ENCODE measurements around the gene ARFIP1.

ARFIP1 gene

DNA sequence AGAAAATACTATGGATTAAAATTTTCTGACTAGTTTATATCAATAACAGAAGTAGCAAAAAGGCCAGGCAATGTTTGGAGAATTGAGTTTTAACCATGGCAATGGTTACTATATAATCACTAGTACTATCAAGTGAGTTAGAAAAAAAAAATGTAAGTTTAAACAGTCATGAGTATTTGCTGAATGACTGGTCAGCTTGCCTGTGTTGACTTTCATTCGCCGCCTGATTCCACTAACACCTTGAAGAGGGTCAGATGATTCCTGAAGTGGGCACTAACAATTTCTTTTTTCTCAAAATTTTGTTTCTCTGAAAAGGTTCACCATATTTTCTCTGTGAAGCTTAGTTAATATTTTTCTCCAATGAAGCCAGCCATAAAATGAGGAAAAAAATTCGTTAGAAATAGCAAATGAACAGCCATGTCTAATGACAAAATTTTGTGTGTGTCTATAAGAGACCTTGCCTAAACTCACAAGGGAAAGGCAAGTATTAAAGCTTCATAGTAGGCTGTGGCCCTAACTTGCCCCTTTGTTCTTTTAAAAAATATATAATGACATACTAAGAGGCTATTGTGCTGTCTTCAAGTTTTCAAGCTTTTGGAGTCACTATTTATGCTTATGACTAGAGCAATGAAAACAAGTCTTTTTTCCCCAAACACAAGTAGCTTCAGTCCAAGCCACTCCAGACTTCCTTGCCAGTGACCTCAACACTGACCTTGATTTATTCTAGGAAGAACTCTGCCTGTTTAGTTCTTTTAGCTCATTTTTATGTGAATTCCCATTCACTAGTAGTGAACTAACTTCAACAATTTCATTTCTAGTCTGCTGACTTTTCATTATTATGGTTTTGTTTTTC, 138.0 kb downstream of the ARFIP1 start:
- Histone ChIP-seq H3K27me3 (ENCODE audit: low read length) (no peaks in the 10 kb centered on the region), H3F3A (ENCODE audit: insufficient read depth) (no peaks in the 10 kb centered on the region), H3K27ac (ENCODE audit: low read depth, low read length) (no peak overlapping the region)

DNA sequence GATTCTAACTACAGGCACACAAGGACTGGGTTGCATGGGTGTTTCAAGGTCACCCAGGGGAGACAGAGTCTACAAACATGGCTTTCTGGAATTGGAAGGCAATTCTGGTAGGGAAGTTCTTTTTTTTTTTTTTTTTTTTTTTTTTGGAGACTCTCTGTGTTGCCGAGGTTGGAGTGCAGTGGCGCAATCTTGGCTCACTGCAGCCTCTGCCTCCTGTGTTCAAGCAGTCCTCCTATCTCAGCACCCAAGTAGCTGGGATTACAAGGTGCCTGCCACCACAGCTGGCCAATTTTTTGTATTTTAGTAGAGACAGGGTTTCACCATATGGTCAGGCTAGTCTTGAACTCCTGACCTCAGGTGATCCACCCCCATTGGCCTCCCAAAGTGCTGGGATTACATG, 140.1 kb downstream of the ARFIP1 start:
- Histone ChIP-seq H2AFZ (ENCODE audit: low read depth, low read length, severe bottlenecking) (no peak overlapping the region), H3K79me2 (ENCODE audit: insufficient read depth, low read length) (no peaks in the 10 kb centered on the region), H3K27ac (ENCODE audit: low read depth, low read length) (no peak overlapping the region), H3K9me3 (ENCODE audit: insufficient read depth, low read length) (peaks cover 15% of the 10 kb centered on the region; the same call in 1 of the 2 replicates), H3K36me3 (ENCODE audit: low read length) (0 out of 2 replicates have a peak, but pooled peaks cover 6% of the 10 kb centered on the region), H4K20me1 (ENCODE audit: low read depth, low read length) (no peaks in the 10 kb centered on the region), H3K27me3 (ENCODE audit: low read length) (no peaks in the 10 kb centered on the region), H3K4me2 (ENCODE audit: low read depth, low read length, poor library complexity, severe bottlenecking) (no peak overlapping the region), H3F3A (ENCODE audit: insufficient read depth) (no peaks in the 10 kb centered on the region), H3K4me3 (ENCODE audit: insufficient read depth, low read length, poor library complexity, severe bottlenecking) (no peak overlapping the region), H3K9me2 (replicated peaks; ENCODE audit: insufficient read depth, low read length) (no peaks in the 10 kb centered on the region), H3K9ac (ENCODE audit: low read length) (no peak overlapping the region)
- no peak for TF ChIP-seq EZH2phosphoT487 (conservative IDR thresholded peaks at IDR 0.05; ENCODE audit: low read length)
- TF ChIP-seq, protein P1, sequence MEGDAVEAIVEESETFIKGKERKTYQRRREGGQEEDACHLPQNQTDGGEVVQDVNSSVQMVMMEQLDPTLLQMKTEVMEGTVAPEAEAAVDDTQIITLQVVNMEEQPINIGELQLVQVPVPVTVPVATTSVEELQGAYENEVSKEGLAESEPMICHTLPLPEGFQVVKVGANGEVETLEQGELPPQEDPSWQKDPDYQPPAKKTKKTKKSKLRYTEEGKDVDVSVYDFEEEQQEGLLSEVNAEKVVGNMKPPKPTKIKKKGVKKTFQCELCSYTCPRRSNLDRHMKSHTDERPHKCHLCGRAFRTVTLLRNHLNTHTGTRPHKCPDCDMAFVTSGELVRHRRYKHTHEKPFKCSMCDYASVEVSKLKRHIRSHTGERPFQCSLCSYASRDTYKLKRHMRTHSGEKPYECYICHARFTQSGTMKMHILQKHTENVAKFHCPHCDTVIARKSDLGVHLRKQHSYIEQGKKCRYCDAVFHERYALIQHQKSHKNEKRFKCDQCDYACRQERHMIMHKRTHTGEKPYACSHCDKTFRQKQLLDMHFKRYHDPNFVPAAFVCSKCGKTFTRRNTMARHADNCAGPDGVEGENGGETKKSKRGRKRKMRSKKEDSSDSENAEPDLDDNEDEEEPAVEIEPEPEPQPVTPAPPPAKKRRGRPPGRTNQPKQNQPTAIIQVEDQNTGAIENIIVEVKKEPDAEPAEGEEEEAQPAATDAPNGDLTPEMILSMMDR (IDR thresholded peaks at IDR 0.05; ENCODE audit: insufficient read depth, low read length, poor library complexity, severe bottlenecking) = no peak

More for the DNA sequence above, 138.0 kb downstream of the ARFIP1 start:
- H3K9ac ChIP-seq (ENCODE audit: low read length) = no peak overlapping the region
- no peaks in the 10 kb centered on the region for H3K79me2 ChIP-seq (ENCODE audit: insufficient read depth, low read length)
- no peaks in the 10 kb centered on the region for H4K20me1 ChIP-seq (ENCODE audit: low read depth, low read length)
- peaks cover 15% of the 10 kb centered on the region; the same call in 1 of the 2 replicates for H3K9me3 ChIP-seq (ENCODE audit: insufficient read depth, low read length)
- no peak overlapping the region for H3K4me3 ChIP-seq (ENCODE audit: insufficient read depth, low read length, poor library complexity, severe bottlenecking)
- no peak overlapping the region for H2AFZ ChIP-seq (ENCODE audit: low read depth, low read length, severe bottlenecking)
- no peak for TF ChIP-seq EZH2phosphoT487 (conservative IDR thresholded peaks at IDR 0.05; ENCODE audit: low read length)
- TF ChIP-seq, protein P1 (IDR thresholded peaks at IDR 0.05; ENCODE audit: insufficient read depth, low read length, poor library complexity, severe bottlenecking) = no peak
- no peak overlapping the region for H3K4me2 ChIP-seq (ENCODE audit: low read depth, low read length, poor library complexity, severe bottlenecking)
- H3K9me2 ChIP-seq (replicated peaks; ENCODE audit: insufficient read depth, low read length) = no peaks in the 10 kb centered on the region
- 0 out of 2 replicates have a peak, but pooled peaks cover 6% of the 10 kb centered on the region for H3K36me3 ChIP-seq (ENCODE audit: low read length)

DNA sequence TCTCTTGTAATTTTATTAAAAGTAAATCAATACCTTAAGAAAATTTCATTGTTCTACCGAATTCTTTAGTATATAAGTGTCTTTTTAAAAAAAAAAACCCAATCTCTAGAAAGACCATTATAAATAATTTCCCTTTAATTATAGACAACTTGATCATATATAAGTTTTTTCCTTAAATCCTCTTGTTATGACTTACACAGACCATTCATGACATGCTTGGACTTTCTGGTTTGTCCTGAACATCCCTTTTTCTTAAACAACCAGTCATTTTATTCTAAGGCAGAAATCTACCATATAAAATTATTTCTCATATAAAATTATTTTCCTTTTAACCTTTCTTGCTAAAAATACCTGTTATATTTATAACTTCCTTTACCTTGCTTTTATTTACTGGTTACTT, 141.0 kb downstream of the ARFIP1 start:
- Histone ChIP-seq H3K27ac (ENCODE audit: low read depth, low read length) (no peak overlapping the region), H3K9me2 (replicated peaks; ENCODE audit: insufficient read depth, low read length) (no peaks in the 10 kb centered on the region), H3K36me3 (ENCODE audit: low read length) (0 out of 2 replicates have a peak, but pooled peaks cover 6% of the 10 kb centered on the region), H3K4me3 (ENCODE audit: insufficient read depth, low read length, poor library complexity, severe bottlenecking) (no peak overlapping the region), H3K9me3 (ENCODE audit: insufficient read depth, low read length) (peaks cover 15% of the 10 kb centered on the region; the same call in 1 of the 2 replicates), H4K20me1 (ENCODE audit: low read depth, low read length) (no peaks in the 10 kb centered on the region), H3K27me3 (ENCODE audit: low read length) (no peaks in the 10 kb centered on the region), H3F3A (ENCODE audit: insufficient read depth) (no peaks in the 10 kb centered on the region), H3K4me2 (ENCODE audit: low read depth, low read length, poor library complexity, severe bottlenecking) (no peak overlapping the region), H2AFZ (ENCODE audit: low read depth, low read length, severe bottlenecking) (no peak overlapping the region), H3K9ac (ENCODE audit: low read length) (no peak overlapping the region), H3K79me2 (ENCODE audit: insufficient read depth, low read length) (no peaks in the 10 kb centered on the region)
- TF ChIP-seq EZH2phosphoT487 (conservative IDR thresholded peaks at IDR 0.05; ENCODE audit: low read length) = no peak
- TF ChIP-seq, protein P1 (IDR thresholded peaks at IDR 0.05; ENCODE audit: insufficient read depth, low read length, poor library complexity, severe bottlenecking) = no peak

Data from SU-DHL-6 (cell line).